MCF 10A (cell line): ENCODE measurements around the gene TMEM134. TPM values are rescaled to one million over a fixed set of nuclear protein-coding genes. Genes with fewer than 3 reads are reported as not detected.
A peak's percentile ranks its signal among the peaks of the same experiment; 100 is the strongest.

Source experiments
- BruUV-seq: library from RNA; stranded (reverse); fragments of 400-500 nt; replicated peaks from 2 replicates; lab custom pipeline; 2021; lab: Mats Ljungman, UMichigan
- CTCF ChIA-PET: fragments of 300-600 bp; sonication (Branson Sonifier 250); formaldehyde crosslinking; extraction: SDS; loops from one replicate; lab custom pipeline; 2021; ENCODE audit warnings: antibody characterized with exemption, inconsistent platforms; lab: Yijun Ruan, JAX
- POLR2A ChIA-PET: fragments of 300-600, 350-650 bp; sonication (Branson Sonifier 250); formaldehyde crosslinking; extraction: SDS; loops from one replicate; lab custom pipeline; 2020; ENCODE audit warnings: antibody characterized with exemption, inconsistent platforms; lab: Yijun Ruan, JAX
- DNase-seq: peaks from one replicate; pipeline ENCODE4 v3.0.0-alpha.2; 2018; ENCODE audit not compliant: unreplicated experiment
- H3K27ac Mint-ChIP-seq: one replicate; pipeline ENCODE4 v1.8.0; 2022; ENCODE audit warnings: mild to moderate bottlenecking, low read depth, mixed read lengths; ENCODE audit not compliant: unreplicated experiment
- H3K27me3 Mint-ChIP-seq: one replicate; pipeline ENCODE4 v1.8.0; 2022; ENCODE audit warnings: mixed read lengths; ENCODE audit not compliant: insufficient read depth, unreplicated experiment
- H3K36me3 Mint-ChIP-seq: one replicate; pipeline ENCODE4 v1.8.0; 2022; ENCODE audit warnings: mild to moderate bottlenecking, moderate library complexity, mixed read lengths; ENCODE audit not compliant: insufficient read depth, unreplicated experiment
- H3K4me1 Mint-ChIP-seq: one replicate; pipeline ENCODE4 v1.8.0; 2022; ENCODE audit warnings: mixed read lengths; ENCODE audit not compliant: insufficient read depth, unreplicated experiment
- H3K4me3 Mint-ChIP-seq: one replicate; pipeline ENCODE4 v1.8.0; 2022; ENCODE audit warnings: mild to moderate bottlenecking, moderate library complexity, mixed read lengths; ENCODE audit not compliant: unreplicated experiment
- H3K9me3 Mint-ChIP-seq: one replicate; pipeline ENCODE4 v1.8.0; 2022; ENCODE audit warnings: mixed read lengths; ENCODE audit not compliant: unreplicated experiment
- CTCF ChIP-seq: fragments of 200-600 bp; IDR thresholded peaks from one replicate; pipeline ENCODE4 v1.8.0; 2022; ENCODE audit warnings: antibody characterized with exemption, mild to moderate bottlenecking; ENCODE audit not compliant: unreplicated experiment
- intact Hi-C: fragments of 100-400 bp; cut with micrococcal nuclease; formaldehyde crosslinking; loops from 2 replicates; pipeline ENCODE4 v1.14.1; 2022
- total RNA-seq: library from RNA; stranded (reverse); gene quantifications from 2 replicates; pipeline ENCODE4 v1.2.3, GENCODE V29; 2022

The TMEM134 gene
- total RNA-seq, 1 experiment from 2014 or later: 49.7 TPM

DNA sequence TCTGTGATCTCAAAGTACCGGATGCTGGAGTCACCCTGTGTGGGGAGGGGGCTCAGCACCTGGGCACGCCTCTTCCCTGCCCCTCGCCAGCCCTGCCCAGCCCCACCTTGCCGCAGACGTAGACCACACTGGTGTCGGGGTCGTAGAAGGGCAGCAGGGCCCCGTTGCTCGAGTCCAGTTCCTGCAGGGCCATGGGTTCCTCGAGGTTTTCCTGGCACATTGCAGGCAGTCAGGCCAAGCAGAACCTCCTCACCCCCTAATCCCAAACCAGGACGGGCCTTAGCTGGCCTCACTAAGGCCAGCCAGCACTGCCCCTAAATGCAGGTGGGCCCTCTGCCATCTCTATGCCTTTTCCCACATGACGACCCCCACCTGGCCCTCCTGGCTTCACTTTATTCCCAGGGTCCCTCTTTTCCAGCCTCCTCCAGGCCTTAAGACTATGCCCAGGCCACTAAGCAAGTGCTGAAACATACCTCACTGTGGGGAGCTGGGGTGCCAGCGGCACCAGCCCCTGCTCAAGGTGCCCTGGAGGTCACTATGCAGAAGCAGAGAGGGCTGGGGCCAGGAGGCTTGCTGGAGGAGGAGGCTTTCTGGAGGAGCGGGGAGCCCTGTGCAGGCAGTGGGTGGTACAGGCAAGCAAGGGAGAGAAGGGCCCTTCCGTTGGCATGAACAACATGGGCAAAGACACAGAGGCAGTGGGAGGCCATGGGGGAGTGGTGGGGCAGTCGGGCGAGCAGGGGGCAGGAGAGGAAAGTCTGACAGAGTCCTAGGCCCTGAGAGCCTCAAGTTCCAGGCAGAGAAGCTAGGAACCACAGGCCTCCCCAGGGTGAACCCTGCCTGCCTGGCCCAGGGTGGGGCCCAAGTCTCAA, 28.6 kb downstream of the TMEM134 start:
- H3K27ac Mint-ChIP-seq: no peak overlapping the region
- no peak for TF ChIP-seq CTCF
- ChIA-PET CTCF (no interaction called here), POLR2A (interaction anchor here (0.5 to 1.3 kb wide), 3 partner anchors 12 to 129 kb away, joined by 3 read pairs; partner anchors contain the start of gene RPS6KB2)
- peaks cover 15% of the 10 kb centered on the region for H3K4me1 Mint-ChIP-seq
- peaks cover 34% of the 10 kb centered on the region for H3K36me3 Mint-ChIP-seq
- DNase-seq: no peak
- intact Hi-C loops: no loop called here
- peak overlapping the region; percentile 47 for H3K4me3 Mint-ChIP-seq
- no TSS peak for BruUV-seq
- H3K27me3 Mint-ChIP-seq: no peaks in the 10 kb centered on the region
- no peaks in the 10 kb centered on the region for H3K9me3 Mint-ChIP-seq

- peaks cover 8% of the 10 kb centered on the region for H3K4me1 Mint-ChIP-seq
- DNase-seq: peak; percentile 51
- no peaks in the 10 kb centered on the region for H3K27me3 Mint-ChIP-seq
- H3K9me3 Mint-ChIP-seq: no peaks in the 10 kb centered on the region
- POLR2A ChIA-PET: interaction anchor here (1.1 to 1.6 kb wide), 5 partner anchors 11 to 30 kb away, joined by 3 to 7 read pairs (median 3); partner anchors contain the start of gene TMEM134
- intact Hi-C loops: no loop called here
- no TSS peak for BruUV-seq
- no peak for TF ChIP-seq CTCF
- no peak overlapping the region for H3K27ac Mint-ChIP-seq
- CTCF ChIA-PET: interaction anchor here (1.0 to 1.1 kb wide), 3 partner anchors 29 to 51 kb away, joined by 3 to 4 read pairs (median 3); partner anchors contain the start of gene PPP1CA
- H3K36me3 Mint-ChIP-seq: peaks cover 37% of the 10 kb centered on the region
- no peak overlapping the region for H3K4me3 Mint-ChIP-seq
These were observed 29.5 kb downstream of the TMEM134 start for GRCh38 chr11:67439321-67440228.

GRCh38 chr11:67438158-67438902, 30.7 kb downstream of the TMEM134 start:
- Mint-ChIP-seq H3K27me3 (no peaks in the 10 kb centered on the region), H3K4me1 (peaks cover 8% of the 10 kb centered on the region), H3K36me3 (peaks cover 41% of the 10 kb centered on the region), H3K9me3 (no peaks in the 10 kb centered on the region), H3K4me3 (no peak overlapping the region), H3K27ac (no peak overlapping the region)
- intact Hi-C loops: no loop called here
- no peak for DNase-seq
- ChIA-PET CTCF (interaction anchor here (1.0 to 1.1 kb wide), 2 partner anchors 30 to 37 kb away, joined by 3 to 4 read pairs; partner anchors contain the start of gene PPP1CA), POLR2A (interaction anchor here (0.6 to 1.6 kb wide), 7 partner anchors 10 to 39 kb away, joined by 3 to 7 read pairs (median 3); partner anchors contain the start of genes PPP1CA, RPS6KB2 and TMEM134)
- no peak for TF ChIP-seq CTCF
- TSS peak; percentile 15 for BruUV-seq
